ENCODE measurements around the gene SYNGR3.

- TF ChIP-seq EZH2phosphoT487 (IDR thresholded peaks at IDR 0.05; ENCODE audit: low read length) = no peak
- no peak for TF ChIP-seq CTCF (IDR thresholded peaks at IDR 0.05; ENCODE audit: low read length)
- no peak for TF ChIP-seq EZH2 (optimal IDR thresholded peaks at IDR 0.05; ENCODE audit: low read depth, low read length)
Measured at GRCh38 chr16:2005646-2006045, 15.9 kb downstream of the SYNGR3 start.

Measured in MM.1S (cell line).